GM12892 (cell line): ENCODE data around the gene DSTYK.

Experiments used
- POLR2AphosphoS5 ChIP-seq: IDR thresholded peaks from 2 replicates; pipeline ENCODE4 v1.6.1; 2011; ENCODE audit warnings: low read depth, low read length, control low read depth
- TAF1 ChIP-seq: IDR thresholded peaks from 2 replicates; pipeline ENCODE4 v1.6.1; 2011; ENCODE audit warnings: low read depth, mild to moderate bottlenecking, control low read depth, low read length, borderline replicate concordance

DNA sequence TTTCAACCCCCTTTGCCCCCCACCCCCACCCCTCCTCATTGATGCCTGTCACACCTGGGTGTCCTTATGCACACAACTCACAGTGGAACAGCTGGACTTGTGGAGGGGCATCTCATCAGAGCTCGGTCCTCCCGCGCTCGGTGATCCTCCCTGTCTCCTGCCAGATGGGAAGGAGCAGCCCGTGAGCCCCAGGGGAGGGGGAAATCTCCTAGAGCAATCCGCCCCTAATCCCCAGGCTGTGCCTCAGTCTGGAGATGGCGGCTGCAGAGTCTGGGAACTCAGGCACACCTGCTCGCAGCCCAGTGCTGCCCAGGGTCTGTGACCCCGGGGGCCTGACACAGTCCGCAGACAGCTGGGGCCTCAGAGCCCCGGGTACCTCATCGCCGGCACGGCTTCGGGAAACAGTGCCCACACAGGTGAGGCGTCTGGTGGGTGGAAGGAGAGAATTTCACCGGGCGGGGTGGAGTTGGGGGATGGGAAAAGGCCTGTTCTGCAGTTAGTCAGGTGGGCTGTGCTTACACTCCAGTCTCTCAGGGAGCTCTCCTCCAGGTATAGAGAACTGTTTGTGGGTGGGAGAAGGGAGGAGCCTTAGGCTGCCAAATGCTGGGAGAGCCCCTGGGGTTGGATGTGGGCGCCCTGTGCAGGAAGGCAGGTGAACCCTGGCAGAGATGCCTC is 45.6 kb upstream of the DSTYK start:
- no peak for TF ChIP-seq TAF1
- TF ChIP-seq POLR2AphosphoS5 = no peak
